Stimulated activated CD8-positive, alpha-beta memory T cell treated with anti-CD3 and anti-CD28 coated beads, Interleukin-12 subunit alpha, Interleukin-12 subunit beta, amount 100 ng/mL, for 24 hours (primary cell): ENCODE results near the gene AHRR.
A peak's percentile ranks its signal among the peaks of the same experiment; 100 is the strongest.

ENCODE experiments used
- DNase-seq: peaks from one replicate; pipeline ENCODE4 v3.0.0-alpha.2; 2020; ENCODE audit errors: extremely low read depth

AHRR gene

GRCh38 chr5:443239-444151, 122.0 kb downstream of the AHRR start:
- no peak for DNase-seq

DNA sequence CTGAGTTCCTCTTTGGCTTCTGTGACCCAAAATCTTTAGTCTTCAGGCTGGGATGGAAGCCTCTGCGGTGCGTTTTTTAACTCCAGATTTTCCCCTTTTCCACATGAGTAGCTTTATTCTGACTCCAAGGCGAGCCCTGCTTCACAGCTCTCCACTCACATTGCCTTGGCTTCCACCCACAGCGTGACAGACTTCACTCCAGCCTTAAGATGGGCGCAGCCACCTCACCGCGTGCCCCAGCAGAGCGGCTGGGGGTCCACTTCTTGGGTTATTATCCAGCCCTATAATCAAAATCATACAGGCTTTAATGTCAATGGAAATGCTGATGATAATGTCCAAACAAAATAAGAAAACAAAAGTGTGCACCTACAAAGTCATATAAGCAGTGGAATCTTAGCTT, 122.7 kb downstream of the AHRR start:
- no peak for DNase-seq

DNA sequence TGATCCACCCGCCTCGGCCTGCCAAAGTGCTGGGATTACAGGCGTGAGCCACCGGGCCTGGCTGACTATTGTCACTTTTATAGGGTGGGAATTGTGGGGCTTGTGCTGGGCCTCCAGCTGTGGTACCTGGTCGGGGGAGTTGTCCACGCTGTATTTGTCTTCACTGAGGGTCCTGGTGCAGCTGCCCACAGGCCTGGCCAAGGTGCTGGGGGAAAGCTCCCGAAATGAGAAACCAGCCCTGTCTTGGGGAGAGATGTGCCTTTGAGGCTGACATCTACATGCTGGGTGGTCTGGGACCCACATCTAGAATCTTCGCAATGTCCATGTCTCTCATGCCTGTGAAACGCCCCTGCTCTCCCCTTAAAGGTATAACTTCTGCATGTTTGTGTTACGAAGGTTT, 124.1 kb downstream of the AHRR start:
- no peak for DNase-seq

GRCh38 chr5:446066-446882, 124.8 kb downstream of the AHRR start:
- no peak for DNase-seq

DNA sequence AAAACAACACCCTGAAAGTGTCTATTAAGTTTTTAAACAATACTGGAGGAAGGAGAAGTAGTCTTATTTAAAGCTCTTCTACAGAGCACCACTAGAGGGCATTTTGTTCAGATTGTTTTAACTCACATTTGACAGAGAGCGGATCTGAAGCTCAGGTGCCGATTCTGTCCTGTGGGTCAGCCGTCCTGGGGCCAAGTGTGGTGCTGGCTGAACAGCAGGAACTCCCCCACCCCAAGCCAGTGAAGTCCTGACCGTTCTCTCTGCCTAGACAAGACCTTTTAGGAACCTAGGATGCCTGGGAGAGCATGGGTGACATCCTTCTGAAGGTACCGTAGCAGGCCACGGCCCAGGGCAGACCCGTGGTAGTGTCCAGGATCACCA, 125.4 kb downstream of the AHRR start:
- no peak for DNase-seq

- no peak for DNase-seq
Measured at GRCh38 chr5:447501-447900, 126.0 kb downstream of the AHRR start.

DNA sequence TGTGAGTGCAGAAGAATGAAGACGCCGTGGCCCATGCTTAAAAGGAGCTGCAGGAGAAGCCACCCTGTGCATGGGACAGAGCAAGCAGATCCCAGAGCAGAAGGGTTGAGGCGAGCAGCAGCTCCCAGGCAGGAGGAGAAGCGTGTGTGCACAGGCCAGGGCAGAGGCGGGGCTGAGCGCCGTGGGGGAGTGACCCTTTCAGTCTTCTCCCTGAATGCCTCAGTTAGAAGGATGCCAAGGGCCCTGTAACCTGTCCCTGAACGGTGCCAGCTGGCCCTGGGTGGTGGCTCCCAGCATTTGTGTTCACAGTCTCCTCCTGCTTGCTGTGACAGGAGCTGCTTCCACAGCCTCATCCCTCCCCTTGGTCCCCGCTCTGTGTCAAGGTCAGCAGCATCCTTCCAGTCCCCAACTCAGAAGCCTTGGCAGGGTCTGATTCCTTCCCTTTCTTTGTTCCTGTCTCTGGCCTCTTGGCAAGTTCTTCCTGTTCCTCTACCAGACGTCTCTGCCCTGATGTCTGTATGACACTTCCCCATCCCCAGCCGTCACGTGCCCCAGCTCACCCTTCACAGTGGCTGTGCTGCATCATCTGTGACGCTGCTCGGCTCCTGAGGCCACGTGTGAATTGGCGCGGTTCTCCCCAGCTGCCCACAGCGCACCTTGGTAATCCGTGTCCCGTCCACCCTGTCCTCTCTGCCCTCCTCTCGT, 126.7 kb downstream of the AHRR start:
- DNase-seq: no peak

DNA sequence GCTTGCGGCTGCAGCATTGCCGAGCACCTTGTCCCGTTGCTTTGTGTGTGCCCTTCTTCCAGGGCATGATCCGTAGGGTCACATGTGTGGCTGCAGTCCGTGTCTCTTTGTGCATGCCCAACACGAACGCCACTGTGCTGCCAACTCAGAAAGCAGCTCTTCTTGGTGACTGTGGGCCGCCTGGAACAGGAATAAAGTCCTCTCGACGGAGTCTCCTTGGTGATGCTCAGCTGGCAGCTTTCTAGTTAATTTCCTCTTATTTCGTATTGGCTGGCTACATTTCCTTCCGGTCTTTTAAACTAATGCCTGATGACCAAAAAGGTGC, 127.2 kb downstream of the AHRR start:
- DNase-seq: no peak

DNA sequence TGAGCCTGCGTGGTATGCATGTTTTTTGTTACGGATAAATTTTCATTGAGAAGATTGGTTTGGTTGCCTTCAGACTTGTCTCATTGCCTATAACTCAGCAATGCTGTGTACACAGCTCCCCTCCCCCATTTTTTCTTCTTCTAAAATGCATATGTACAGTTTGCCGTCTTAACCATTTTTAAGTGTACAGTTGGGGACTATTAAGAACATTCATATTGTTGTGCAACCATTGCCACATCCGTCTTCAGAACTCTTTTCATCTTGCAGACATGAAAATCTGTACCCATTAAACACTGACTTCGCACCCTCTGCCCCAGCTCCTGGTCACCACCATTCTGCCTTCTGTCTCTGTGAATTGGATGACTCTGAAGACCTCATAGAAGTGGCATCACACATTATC, 127.6 kb downstream of the AHRR start:
- DNase-seq: no peak

- no peak for DNase-seq
Measured at GRCh38 chr5:451587-452458, 130.3 kb downstream of the AHRR start.

DNA sequence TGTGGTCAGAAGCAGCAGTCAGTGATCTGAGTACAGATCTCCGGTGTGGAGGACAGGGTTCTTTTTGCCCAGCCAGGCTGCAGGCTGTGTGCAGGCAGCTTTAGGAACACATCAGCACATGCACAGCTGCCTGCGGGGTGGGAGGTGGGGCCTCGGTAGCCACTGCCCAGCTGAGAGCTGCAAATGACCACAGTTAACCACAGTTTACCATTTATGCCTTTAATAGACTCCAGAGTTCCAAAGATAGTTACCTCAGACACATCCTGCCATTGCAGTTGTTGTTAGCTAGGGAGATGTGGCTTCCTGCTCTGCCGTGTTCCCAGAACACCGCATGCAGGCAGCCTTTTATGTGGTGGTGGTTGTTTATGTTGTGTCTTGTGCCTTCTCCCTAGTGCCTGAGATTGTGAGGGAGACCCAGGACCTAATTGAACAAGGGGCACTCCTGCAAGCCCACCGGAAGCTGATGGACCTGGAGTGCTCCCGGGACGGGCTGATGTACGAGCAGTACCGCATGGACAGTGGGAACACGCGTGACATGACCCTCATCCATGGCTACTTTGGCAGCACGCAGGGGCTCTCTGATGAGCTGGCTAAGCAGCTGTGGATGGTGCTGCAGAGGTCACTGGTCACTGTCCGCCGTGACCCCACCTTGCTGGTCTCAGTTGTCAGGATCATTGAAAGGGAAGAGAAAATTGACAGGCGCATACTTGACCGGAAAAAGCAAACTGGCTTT, 131.6 kb downstream of the AHRR start:
- DNase-seq: no peak

- DNase-seq: no peak
Measured at GRCh38 chr5:453725-454481, 132.4 kb downstream of the AHRR start.

GRCh38 chr5:454936-455335, 133.4 kb downstream of the AHRR start:
- DNase-seq: no peak

DNA sequence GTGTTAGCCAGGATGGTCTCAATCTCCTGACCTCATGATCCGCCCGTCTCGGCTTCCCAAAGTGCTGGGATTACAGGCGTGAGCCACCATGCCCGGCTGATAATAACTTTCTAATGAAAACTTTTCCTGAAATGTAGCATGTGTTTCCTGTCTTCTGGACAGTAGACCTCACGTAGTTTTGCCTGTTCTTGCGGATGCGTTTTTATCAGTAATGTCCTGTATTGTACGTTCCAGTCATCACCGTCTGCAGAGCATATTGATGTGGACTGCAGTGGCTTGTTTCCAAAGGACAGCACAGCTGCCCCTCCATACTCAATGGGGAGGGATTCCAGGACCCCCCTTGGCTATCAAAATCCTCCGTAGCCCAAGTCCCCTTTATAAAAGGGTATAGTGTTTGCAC, 134.3 kb downstream of the AHRR start:
- no peak for DNase-seq

DNA sequence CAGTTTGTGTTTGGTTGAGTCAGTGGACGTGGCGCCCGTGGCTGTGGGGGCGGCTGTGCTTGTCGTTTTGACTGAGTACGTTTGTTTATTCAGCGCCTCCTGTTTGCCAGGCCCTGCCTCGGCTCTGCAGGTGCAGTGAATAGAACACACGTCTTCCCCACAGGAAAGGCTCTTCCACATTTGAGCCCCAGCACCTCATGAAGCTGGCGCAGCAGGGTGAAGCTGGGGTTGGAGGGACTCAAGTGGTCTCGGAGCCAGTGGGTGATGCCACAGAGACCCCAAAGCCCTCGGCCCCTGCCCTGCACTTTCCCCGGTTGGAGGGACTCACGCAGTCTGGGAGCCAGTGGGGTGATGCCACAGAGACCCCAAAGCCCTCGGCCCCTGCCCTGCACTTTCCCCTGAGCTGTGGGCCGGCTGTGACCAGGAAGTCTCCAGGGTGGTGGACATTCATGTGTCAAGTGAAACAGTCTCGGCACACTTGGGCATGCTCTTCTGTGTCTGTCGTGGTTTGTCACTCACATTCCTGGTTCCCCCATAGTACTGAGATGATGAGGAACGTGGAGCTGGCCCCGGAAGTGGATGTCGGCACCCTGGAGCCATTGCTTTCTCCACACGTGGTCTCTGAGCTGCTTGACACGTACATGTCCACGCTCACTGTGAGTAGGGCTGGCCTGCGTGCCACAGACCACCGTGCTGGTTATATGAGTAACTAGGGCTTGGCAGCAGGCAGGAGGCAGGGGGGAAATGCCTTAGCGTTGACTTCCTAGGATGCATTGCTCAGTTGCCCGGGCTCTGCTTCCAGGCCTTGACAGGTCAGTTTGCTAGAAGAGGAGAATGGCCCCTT, 135.1 kb downstream of the AHRR start:
- DNase-seq: no peak

DNA sequence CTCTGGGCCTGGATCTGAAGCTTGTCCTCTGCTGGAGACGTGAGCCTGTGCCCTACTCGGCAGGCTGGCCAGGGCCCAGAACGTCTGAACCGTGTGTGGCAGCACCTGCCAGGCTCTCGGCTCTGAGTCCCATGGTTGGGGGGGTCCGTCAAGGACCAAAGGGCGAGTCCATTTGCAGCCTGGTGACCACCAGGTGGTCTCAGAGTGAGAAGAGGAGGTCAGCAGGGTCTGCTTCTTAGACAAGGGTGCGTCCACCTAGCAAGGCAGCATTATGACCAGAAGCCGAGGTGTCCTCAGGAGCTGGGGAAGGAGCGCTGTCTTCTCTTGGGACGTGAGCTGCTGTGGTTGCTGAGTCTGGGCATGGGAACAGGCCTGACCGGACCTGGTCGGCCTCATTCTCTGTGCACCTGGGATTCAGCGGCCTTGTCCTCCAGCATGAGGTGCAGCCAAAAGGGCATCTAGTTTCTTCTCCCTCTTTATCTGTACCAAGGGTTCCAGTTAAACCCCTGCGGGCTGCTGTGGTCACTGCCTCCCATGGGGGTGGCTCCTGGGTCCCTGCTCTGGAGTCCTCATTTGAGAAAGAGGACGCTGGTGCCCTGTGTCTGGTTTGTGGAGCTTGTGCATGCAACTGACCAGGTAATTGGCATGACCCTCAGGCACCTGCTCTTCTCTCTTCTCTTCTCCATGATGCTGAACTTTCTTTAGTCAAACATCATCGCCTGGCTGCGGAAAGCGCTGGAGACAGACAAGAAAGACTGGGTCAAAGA, 135.9 kb downstream of the AHRR start:
- DNase-seq: no peak

DNA sequence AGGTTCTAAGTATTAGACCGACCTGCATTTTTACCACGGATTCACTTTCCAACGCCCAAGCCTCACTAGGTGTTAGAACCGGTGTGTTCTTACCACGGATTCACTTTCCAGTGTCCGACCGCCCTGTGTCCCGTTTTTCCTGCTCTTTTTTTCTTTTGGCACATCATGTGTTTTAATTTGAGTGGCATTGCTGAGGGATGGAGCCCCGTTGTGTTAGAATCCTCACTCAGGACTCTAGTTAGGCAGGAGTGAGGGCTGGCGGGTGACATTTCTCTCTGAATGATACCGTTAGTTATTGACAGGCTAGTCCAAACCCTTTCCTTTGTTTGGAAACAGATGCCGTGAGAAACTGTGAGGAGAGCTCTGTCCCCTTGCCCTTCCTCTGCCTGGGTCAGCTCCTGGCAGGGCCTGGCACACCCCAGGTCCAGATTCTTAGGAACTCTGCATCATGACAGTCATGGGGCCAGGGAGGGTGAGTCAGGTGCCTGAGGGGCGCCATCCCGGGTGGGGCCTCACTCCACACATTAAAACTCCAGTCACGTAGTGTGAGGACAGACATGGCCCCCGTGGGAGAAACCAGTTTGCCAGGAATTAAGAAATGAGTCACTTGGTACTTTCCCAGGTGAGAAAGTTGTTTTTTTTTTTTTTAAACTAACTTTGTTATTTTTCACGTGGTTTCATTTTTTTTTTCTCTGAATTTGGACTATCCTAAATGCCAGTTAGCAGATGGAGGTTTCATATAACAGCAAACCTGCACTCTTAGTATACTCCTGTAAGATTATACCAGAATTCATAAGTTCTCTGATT, 137.2 kb downstream of the AHRR start:
- peak; percentile 47 for DNase-seq
